Measurements from ENCODE around the gene ADD2. TPM values are rescaled to one million over a fixed set of nuclear protein-coding genes. Genes with fewer than 3 reads are reported as not detected.

ADD2 gene
- total RNA-seq, 2 donors from 2014 or later = 14.8 to 53.0 TPM

DNA sequence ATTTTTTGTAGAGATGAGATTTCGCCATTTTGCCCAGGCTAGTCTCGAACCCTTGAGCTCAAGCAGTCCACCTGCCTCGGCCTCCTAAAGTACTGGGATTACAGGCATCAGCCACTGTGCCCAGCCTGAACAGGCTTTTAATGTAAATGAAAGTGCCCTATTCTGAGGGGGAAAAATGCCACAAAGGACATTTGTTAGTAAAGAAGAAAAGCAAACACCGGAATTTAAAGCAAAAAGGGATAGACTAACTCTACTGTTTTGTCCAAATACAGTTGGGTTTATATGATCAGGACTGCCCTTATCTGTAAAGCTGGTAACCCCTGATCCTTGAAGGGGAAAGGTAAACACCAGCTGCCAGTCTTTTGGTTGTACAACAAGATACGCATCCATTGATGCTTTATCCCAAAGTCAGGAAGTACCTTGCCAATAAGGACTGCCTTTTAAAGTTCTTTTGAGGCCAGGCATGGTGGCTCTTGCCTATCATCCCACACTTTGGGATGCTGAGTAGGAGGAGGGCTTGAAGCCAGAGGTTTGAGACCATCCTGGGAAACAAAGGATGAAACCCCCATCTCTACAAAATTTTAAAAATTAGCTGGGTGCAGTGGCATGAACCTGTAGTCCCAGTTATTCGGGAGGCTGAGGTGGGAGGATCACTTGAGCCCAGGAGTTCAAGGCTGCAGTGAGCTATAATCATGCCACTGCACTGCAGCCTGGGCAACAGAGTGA is 39.3 kb upstream of the ADD2 start:
- Histone ChIP-seq H3K9me3 (ENCODE audit: control insufficient read depth, low read length) (no peaks in the 10 kb centered on the region), H3K9ac (ENCODE audit: extremely low read depth, low read length, poor library complexity, severe bottlenecking) (no peak overlapping the region), H3K36me3 (ENCODE audit: control insufficient read depth, insufficient read depth, low read length) (no peaks in the 10 kb centered on the region), H3K4me3 (ENCODE audit: low read length) (no peak overlapping the region), H3K27me3 (ENCODE audit: control insufficient read depth, insufficient read depth, low read length, poor library complexity, severe bottlenecking) (no peaks in the 10 kb centered on the region), H3K27ac (ENCODE audit: low read depth, low read length) (no peak overlapping the region), H3K4me1 (ENCODE audit: control insufficient read depth, insufficient read depth, low read length) (no peaks in the 10 kb centered on the region)
- TF ChIP-seq, protein P1, sequence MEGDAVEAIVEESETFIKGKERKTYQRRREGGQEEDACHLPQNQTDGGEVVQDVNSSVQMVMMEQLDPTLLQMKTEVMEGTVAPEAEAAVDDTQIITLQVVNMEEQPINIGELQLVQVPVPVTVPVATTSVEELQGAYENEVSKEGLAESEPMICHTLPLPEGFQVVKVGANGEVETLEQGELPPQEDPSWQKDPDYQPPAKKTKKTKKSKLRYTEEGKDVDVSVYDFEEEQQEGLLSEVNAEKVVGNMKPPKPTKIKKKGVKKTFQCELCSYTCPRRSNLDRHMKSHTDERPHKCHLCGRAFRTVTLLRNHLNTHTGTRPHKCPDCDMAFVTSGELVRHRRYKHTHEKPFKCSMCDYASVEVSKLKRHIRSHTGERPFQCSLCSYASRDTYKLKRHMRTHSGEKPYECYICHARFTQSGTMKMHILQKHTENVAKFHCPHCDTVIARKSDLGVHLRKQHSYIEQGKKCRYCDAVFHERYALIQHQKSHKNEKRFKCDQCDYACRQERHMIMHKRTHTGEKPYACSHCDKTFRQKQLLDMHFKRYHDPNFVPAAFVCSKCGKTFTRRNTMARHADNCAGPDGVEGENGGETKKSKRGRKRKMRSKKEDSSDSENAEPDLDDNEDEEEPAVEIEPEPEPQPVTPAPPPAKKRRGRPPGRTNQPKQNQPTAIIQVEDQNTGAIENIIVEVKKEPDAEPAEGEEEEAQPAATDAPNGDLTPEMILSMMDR (conservative IDR thresholded peaks at IDR 0.05) = no peak
- Mint-ChIP-seq H3K9me3 (no peaks in the 10 kb centered on the region), H3K4me3 (no peak overlapping the region), H3K27me3 (ENCODE audit: insufficient read depth) (peaks cover 23% of the 10 kb centered on the region), H3K4me1 (no peaks in the 10 kb centered on the region), H3K36me3 (ENCODE audit: low read depth) (no peaks in the 10 kb centered on the region), H3K27ac (no peak overlapping the region)
- WGBS, 2 experiments (ENCODE audit: insufficient coverage in 1 of 2, insufficient read length in 1 of 2) = 93 to 94% methylated on average over 4 to 6 of the region's 6 CpGs
- DNase-seq = no peak

GRCh38 chr2:70806620-70807019 is 38.6 kb upstream of the ADD2 start:
- no peak overlapping the region for H3K27ac Mint-ChIP-seq
- Histone ChIP-seq H3K4me3 (ENCODE audit: low read length) (no peak overlapping the region), H3K9me3 (ENCODE audit: control insufficient read depth, low read length) (no peaks in the 10 kb centered on the region), H3K36me3 (ENCODE audit: control insufficient read depth, insufficient read depth, low read length) (no peaks in the 10 kb centered on the region), H3K27me3 (ENCODE audit: control insufficient read depth, insufficient read depth, low read length, poor library complexity, severe bottlenecking) (no peaks in the 10 kb centered on the region), H3K27ac (ENCODE audit: low read depth, low read length) (no peak overlapping the region), H3K4me1 (ENCODE audit: control insufficient read depth, insufficient read depth, low read length) (no peaks in the 10 kb centered on the region), H3K9ac (ENCODE audit: extremely low read depth, low read length, poor library complexity, severe bottlenecking) (no peak overlapping the region)
- H3K4me1 Mint-ChIP-seq = no peaks in the 10 kb centered on the region
- WGBS, 2 experiments (ENCODE audit: insufficient coverage in 1 of 2, insufficient read length in 1 of 2) = 78 to 89% methylated on average over 3 to 6 of the region's 6 CpGs
- no peak for DNase-seq
- TF ChIP-seq, protein P1 (conservative IDR thresholded peaks at IDR 0.05) = no peak
- no peaks in the 10 kb centered on the region for H3K9me3 Mint-ChIP-seq
- H3K4me3 Mint-ChIP-seq = no peak overlapping the region
- H3K36me3 Mint-ChIP-seq (ENCODE audit: low read depth) = no peaks in the 10 kb centered on the region
- H3K27me3 Mint-ChIP-seq (ENCODE audit: insufficient read depth) = peaks cover 24% of the 10 kb centered on the region

DNA sequence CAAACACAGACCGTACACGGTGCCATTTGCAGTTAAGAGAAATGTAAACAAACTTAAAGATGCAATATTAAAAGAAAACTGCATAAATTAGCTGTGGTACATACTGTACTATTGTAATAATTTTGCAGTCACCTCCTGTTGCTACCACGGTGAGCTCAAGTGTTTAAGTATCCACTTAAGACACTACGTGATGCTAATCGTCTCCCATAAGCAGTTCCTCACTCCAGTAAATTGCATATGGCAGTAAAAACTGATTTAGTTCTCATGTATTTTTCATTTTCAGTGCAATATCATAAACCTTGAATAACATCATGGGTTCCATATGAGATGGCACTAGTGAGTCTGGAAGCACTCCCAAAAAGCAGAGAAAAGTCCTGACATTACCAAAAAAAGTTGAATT is 38.0 kb upstream of the ADD2 start:
- H3K9ac ChIP-seq (ENCODE audit: extremely low read depth, low read length, poor library complexity, severe bottlenecking) = no peak overlapping the region

More for the DNA sequence above, 38.0 kb upstream of the ADD2 start:
- Mint-ChIP-seq H3K27ac (no peak overlapping the region), H3K27me3 (ENCODE audit: insufficient read depth) (peaks cover 25% of the 10 kb centered on the region), H3K36me3 (ENCODE audit: low read depth) (no peaks in the 10 kb centered on the region), H3K9me3 (peaks cover under 1% of the 10 kb centered on the region), H3K4me1 (no peaks in the 10 kb centered on the region), H3K4me3 (no peak overlapping the region)
- TF ChIP-seq, protein P1 (conservative IDR thresholded peaks at IDR 0.05) = no peak
- Histone ChIP-seq H3K4me1 (ENCODE audit: control insufficient read depth, insufficient read depth, low read length) (no peaks in the 10 kb centered on the region), H3K4me3 (ENCODE audit: low read length) (no peak overlapping the region), H3K9me3 (ENCODE audit: control insufficient read depth, low read length) (no peaks in the 10 kb centered on the region), H3K36me3 (ENCODE audit: control insufficient read depth, insufficient read depth, low read length) (no peaks in the 10 kb centered on the region), H3K27me3 (ENCODE audit: control insufficient read depth, insufficient read depth, low read length, poor library complexity, severe bottlenecking) (no peaks in the 10 kb centered on the region), H3K27ac (ENCODE audit: low read depth, low read length) (no peak overlapping the region)
- DNase-seq = no peak
- WGBS, 2 experiments (ENCODE audit: insufficient coverage in 1 of 2, insufficient read length in 1 of 2) = 71 to 93% methylated on average over 3 to 5 of the region's 5 CpGs
